Liver (tissue), 10 donors: ENCODE data around the gene F8A2. TPM values are rescaled to one million over a fixed set of nuclear protein-coding genes. Genes with fewer than 3 reads are reported as not detected.

Source experiments
- DNase-seq: peaks from one replicate; pipeline ENCODE4 v3.0.0-alpha.2; 2017; ENCODE audit warnings: low spot score
- H3K27ac ChIP-seq, 2 donors: one replicate each; pipeline ENCODE4 v1.7.0; 2013; ENCODE audit warnings: inconsistent platforms in 2 of 2, low read length in 2 of 2, control low read depth in 1 of 2, low read depth in 1 of 2, mild to moderate bottlenecking in 1 of 2
- H3K27me3 ChIP-seq, 4 donors: one replicate each; pipeline versions ENCODE4 v1.6.1 to v1.7.0; 2013; ENCODE audit warnings: low read length in 3 of 4, inconsistent platforms in 1 of 4, mild to moderate bottlenecking in 1 of 4, moderate library complexity in 1 of 4; ENCODE audit not compliant: control insufficient read depth in 4 of 4, insufficient read depth in 4 of 4
- H3K36me3 ChIP-seq, 4 donors: one replicate each; pipeline versions ENCODE4 v1.6.1 to v1.7.0; 2013; ENCODE audit warnings: low read length in 3 of 4, mild to moderate bottlenecking in 3 of 4, low read depth in 1 of 4, moderate library complexity in 1 of 4; ENCODE audit not compliant: control insufficient read depth in 4 of 4, insufficient read depth in 3 of 4
- H3K4me1 ChIP-seq, 4 donors: one replicate each; pipeline versions ENCODE4 v1.6.1 to v1.7.0; 2013; ENCODE audit warnings: low read length in 3 of 4, mild to moderate bottlenecking in 3 of 4, moderate library complexity in 1 of 4; ENCODE audit not compliant: control insufficient read depth in 4 of 4, insufficient read depth in 4 of 4
- H3K4me3 ChIP-seq, 3 donors: one replicate each; pipeline versions ENCODE4 v1.6.1 to v1.7.0; 2013; ENCODE audit warnings: low read length in 3 of 3, control low read depth in 1 of 3, low read depth in 1 of 3, mild to moderate bottlenecking in 1 of 3
- H3K9ac ChIP-seq, 2 donors: one replicate each; pipeline ENCODE4 v1.7.0; 2013; ENCODE audit warnings: low read length in 2 of 2, mild to moderate bottlenecking in 2 of 2, moderate library complexity in 2 of 2, control low read depth in 1 of 2, low read depth in 1 of 2
- H3K9me3 ChIP-seq, 4 donors: one replicate each; pipeline versions ENCODE4 v1.6.1 to v1.7.0; 2013; ENCODE audit warnings: low read length in 3 of 4; ENCODE audit not compliant: control insufficient read depth in 4 of 4
- HNF4G ChIP-seq: IDR thresholded peaks from 2 replicates; pipeline ENCODE4 v1.6.1; 2016; ENCODE audit warnings: antibody characterized with exemption
- SP1 ChIP-seq: IDR thresholded peaks from 2 replicates; pipeline ENCODE4 v1.6.1; 2018; ENCODE audit warnings: antibody characterized with exemption, mild to moderate bottlenecking
- TAF1 ChIP-seq: conservative IDR thresholded peaks from 2 replicates; pipeline ENCODE4 v1.6.1; 2016; ENCODE audit warnings: antibody characterized with exemption, mild to moderate bottlenecking
- WGBS: extraction: QIAGEN DNeasy Blood & Tissue Kit; methylation state at CpG from one replicate; pipeline ENCODE4 v1.1.7; 2013; 5-methylcytosine and 5-hydroxymethylcytosine counted together
- polyA plus RNA-seq, 2 donors: library from polyadenylated mRNA; stranded (reverse) in 1 of 2; unstranded in 1 of 2; fragments of 200-250 nt in 1 of 2; fragments of >200 nt in 1 of 2; fragmentation: Nextera tagmentation in 1 of 2; extraction: Ambion mirVana in 1 of 2; gene quantifications; one replicate each; pipeline versions ENCODE4 v1.2.1 to v1.2.3, GENCODE V29; 2013 to 2015
- small RNA-seq: library from RNA; depleted of rRNA; stranded (forward); fragments of <200 nt; gene quantifications from one replicate; pipeline ENCODE3, GENCODE V24; 2014
- total RNA-seq, 2 donors: library from RNA; depleted of rRNA; stranded (reverse); fragments of >200 nt; gene quantifications; one replicate each; pipeline ENCODE4 v1.2.3, GENCODE V29; 2014
- donor health status: healthy.
- donor health status: healthy.
- donor health status: healthy.
- donor health status: healthy.
- donor health status: healthy.

The F8A2 gene
- total and polyA plus RNA-seq, 4 donors = not detected

GRCh38 chrX:155417769-155418168, 35.9 kb downstream of the F8A2 start:
- Histone ChIP-seq H3K27me3 (no peaks in the 10 kb centered on the region), H3K4me3 (no peak overlapping the region), H3K36me3 (no peaks in the 10 kb centered on the region), H3K9ac (no peak overlapping the region), H3K4me1 (no peaks in the 10 kb centered on the region), H3K27ac (no peak overlapping the region), H3K9me3 (no peaks in the 10 kb centered on the region)
- TF ChIP-seq SP1 (no peak), HNF4G (no peak), TAF1 (no peak)
- 98% methylated on average over 1 of the region's 1 CpG for WGBS
- DNase-seq = no peak

Small RNA genes within 50 kb of the gene (small RNA-seq; reads per million reads assigned to genes)
- gene MIR1184-2 = not detected

Other genes starting within 250 kb of the F8A2 start
- 10 to 100 TPM; 15.1 to 40.7 TPM for gene VBP1, start 165.6 kb upstream of the F8A2 start, total RNA-seq
- 10 to 100 TPM; 16.3 to 16.9 TPM for gene VBP1, start 165.6 kb upstream of the F8A2 start, polyA plus RNA-seq
- under 1 TPM; 0.17 to 0.75 TPM for gene RAB39B, start 117.6 kb upstream of the F8A2 start, total RNA-seq
- under 1 TPM in 1 of 2 donors, not detected in 1; 0.07 TPM for gene RAB39B, start 117.6 kb upstream of the F8A2 start, polyA plus RNA-seq
- gene CLIC2, start 47.5 kb upstream of the F8A2 start, total RNA-seq = 10 to 100 TPM in 1 of 2 donors, 1 to 10 TPM in 1; 3.4 to 15.5 TPM
- 1 to 10 TPM; 2.0 to 3.3 TPM for gene CLIC2, start 47.5 kb upstream of the F8A2 start, polyA plus RNA-seq
- 1 to 10 TPM; 2.0 to 5.4 TPM for gene F8A3, start 76.5 kb downstream of the F8A2 start, total RNA-seq
- gene F8A3, start 76.5 kb downstream of the F8A2 start, polyA plus RNA-seq = 1 to 10 TPM in 1 of 2 donors, under 1 TPM in 1; 0.33 to 6.4 TPM
- 1 to 10 TPM in 1 of 2 donors, under 1 TPM in 1; 0.28 to 1.0 TPM for gene SPRY3, start 230.5 kb downstream of the F8A2 start, total RNA-seq
- gene SPRY3, start 230.5 kb downstream of the F8A2 start, polyA plus RNA-seq = under 1 TPM; 0.21 to 0.29 TPM
- 10 to 100 TPM; 12.7 to 21.3 TPM for gene TMLHE, start 230.9 kb downstream of the F8A2 start, total RNA-seq
- gene TMLHE, start 230.9 kb downstream of the F8A2 start, polyA plus RNA-seq = 10 to 100 TPM; 10.4 to 11.7 TPM